Measurements from ENCODE around the gene PCDHA1. TPM values are rescaled to one million over a fixed set of nuclear protein-coding genes. Genes with fewer than 3 reads are reported as not detected.
A peak's percentile ranks its signal among the peaks of the same experiment; 100 is the strongest.
"Not testable (repeated sequence)": the region's sequence is repeated elsewhere in the genome, so short reads cannot be mapped to it uniquely, and the experiment has no call there.

Gene PCDHA1
- total RNA-seq, 2 experiments from 2014 or later, result not detected

DNA sequence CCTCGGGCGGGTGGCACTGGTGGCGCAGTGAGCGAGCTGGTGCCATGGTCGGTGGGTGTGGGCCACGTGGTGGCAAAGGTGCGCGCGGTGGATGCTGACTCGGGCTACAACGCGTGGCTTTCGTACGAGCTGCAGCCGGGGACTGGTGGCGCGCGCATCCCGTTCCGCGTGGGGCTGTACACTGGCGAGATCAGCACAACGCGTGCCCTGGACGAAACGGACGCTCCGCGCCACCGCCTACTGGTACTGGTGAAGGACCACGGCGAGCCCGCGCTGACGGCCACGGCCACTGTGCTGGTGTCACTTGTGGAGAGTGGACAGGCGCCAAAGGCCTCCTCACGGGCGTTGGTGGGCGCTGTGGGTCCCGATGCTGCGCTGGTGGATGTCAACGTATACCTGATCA, 22.9 kb downstream of the PCDHA1 start:
- ATAC-seq, result no peak
- Mint-ChIP-seq H3K4me3 (no peak overlapping the region), H3K4me1 (no peaks in the 10 kb centered on the region), H3K27ac (no peak overlapping the region), H3K27me3 (peaks cover 21% of the 10 kb centered on the region), H3K9me3 (ENCODE audit: low read depth) (peaks cover 15% of the 10 kb centered on the region), H3K36me3 (ENCODE audit: low read depth) (peaks cover 2% of the 10 kb centered on the region)
- POLR2A ChIA-PET, result no interaction called here
- DNase-seq, result no peak
- intact Hi-C loops (cut with DNase I, micrococcal nuclease), result no loop called here
- CTCF ChIA-PET, result no interaction called here

DNA sequence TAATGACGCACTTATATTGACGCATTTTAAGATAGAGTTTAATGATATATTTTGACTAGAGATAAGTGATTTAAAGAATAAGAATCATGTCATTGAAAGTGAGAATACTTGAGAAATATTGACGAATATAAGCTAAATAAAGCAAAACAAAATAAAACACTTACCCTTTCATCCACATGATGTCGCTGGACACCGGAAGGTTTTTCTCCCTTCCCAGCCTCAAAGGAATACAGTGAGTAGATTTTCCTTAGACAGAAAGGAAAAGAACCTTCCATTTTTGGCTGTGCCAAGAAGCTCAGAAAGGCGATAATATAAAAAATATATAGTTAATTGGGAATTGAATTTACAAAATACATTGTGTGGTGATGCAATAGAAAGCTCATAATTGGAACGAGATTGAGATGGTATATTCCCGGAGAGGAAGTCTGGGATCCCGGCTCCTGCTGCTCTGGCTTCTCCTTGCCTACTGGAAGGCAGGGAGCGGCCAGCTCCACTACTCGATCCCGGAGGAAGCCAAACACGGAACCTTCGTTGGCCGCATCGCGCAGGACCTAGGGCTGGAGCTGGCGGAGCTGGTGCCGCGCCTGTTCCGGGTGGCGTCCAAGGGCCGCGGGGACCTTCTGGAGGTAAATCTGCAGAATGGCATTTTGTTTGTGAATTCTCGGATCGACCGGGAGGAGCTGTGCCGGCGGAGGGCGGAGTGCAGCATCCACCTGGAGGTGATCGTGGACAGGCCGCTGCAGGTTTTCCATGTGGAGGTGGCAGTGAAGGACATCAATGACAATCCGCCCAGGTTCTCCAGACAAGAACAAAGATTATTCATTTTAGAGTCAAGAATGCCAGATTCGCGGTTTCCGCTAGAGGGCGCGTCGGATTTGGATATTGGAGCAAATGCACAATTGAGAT, 35.7 kb downstream of the PCDHA1 start, which contains the start of gene PCDHA5:
PCDHA5 (plus strand) TSS at position 239 of the 906 bp plus-strand sequence.
- Mint-ChIP-seq H3K36me3 (ENCODE audit: low read depth) (peaks cover 3% of the 10 kb centered on the region), H3K4me1 (no peaks in the 10 kb centered on the region), H3K27me3 (peaks cover 5% of the 10 kb centered on the region), H3K27ac (no peak within 1 kb of the TSS), H3K9me3 (ENCODE audit: low read depth) (peaks cover 5% of the 10 kb centered on the region), H3K4me3 (no peak within 1 kb of the TSS)
- ATAC-seq, result no peak
- peak; percentile 62 for DNase-seq
- intact Hi-C loops (cut with DNase I, micrococcal nuclease), result no loop called here
- CTCF ChIA-PET, result interaction anchor here (0.7 to 1.6 kb wide), 5 partner anchors 16 to 1911 kb away, joined by 3 to 6 read pairs (median 4); partner anchors contain the start of gene PCDHA1
- POLR2A ChIA-PET, result no interaction called here

DNA sequence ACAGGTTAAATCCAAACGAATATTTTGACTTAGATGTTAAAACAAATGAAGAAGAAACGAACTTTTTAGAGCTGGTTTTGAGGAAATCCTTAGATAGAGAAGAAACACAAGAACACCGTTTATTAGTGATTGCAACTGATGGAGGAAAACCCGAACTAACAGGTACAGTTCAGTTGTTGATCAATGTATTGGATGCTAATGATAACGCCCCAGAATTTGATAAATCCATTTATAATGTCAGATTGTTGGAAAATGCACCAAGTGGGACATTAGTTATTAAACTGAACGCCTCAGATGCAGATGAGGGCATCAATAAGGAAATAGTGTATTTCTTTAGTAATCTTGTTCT, 36.3 kb downstream of the PCDHA1 start:
- POLR2A ChIA-PET, result no interaction called here
- Mint-ChIP-seq H3K36me3 (ENCODE audit: low read depth) (peaks cover 3% of the 10 kb centered on the region), H3K27ac (no peak overlapping the region), H3K9me3 (ENCODE audit: low read depth) (peaks cover 8% of the 10 kb centered on the region), H3K4me1 (no peaks in the 10 kb centered on the region), H3K27me3 (peaks cover 9% of the 10 kb centered on the region), H3K4me3 (no peak overlapping the region)
- DNase-seq (no peak), ATAC-seq (no peak)
- CTCF ChIA-PET, result interaction anchor here (1.6 kb wide), 1 partner anchor 17 kb away, joined by 6 read pairs; no protein-coding TSS in a partner anchor
- intact Hi-C loops (cut with DNase I, micrococcal nuclease), result no loop called here

DNA sequence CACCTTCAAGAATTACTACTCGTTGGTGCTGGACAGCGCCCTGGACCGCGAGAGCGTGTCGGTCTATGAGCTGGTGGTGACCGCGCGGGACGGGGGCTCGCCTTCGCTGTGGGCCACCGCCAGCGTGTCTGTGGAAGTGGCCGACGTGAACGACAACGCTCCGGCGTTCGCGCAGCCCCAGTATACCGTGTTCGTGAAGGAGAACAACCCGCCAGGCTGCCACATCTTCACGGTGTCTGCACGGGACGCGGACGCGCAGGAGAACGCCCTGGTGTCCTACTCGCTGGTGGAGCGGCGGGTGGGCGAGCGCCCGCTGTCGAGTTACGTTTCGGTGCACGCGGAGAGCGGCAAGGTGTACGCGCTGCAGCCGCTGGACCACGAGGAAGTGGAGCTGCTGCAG, 37.0 kb downstream of the PCDHA1 start:
- intact Hi-C loops (cut with DNase I, micrococcal nuclease), result not testable (repeated sequence)

DNA sequence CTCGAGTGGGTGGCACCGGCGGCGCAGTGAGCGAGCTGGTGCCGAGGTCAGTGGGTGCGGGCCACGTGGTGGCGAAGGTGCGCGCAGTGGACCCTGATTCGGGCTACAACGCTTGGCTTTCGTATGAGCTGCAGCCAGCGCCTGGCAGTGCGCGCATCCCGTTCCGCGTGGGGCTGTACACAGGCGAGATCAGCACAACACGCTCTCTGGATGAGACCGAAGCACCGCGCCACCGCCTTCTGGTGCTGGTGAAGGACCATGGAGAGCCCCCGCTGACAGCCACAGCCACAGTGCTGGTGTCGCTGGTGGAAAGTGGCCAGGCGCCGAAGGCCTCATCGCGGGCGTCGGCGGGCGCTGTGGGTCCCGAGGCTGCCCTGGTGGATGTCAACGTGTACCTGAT, 37.5 kb downstream of the PCDHA1 start:
- Mint-ChIP-seq H3K4me1 (no peaks in the 10 kb centered on the region), H3K9me3 (ENCODE audit: low read depth) (peaks cover 11% of the 10 kb centered on the region), H3K4me3 (no peak overlapping the region), H3K36me3 (ENCODE audit: low read depth) (peaks cover 9% of the 10 kb centered on the region), H3K27me3 (peaks cover 16% of the 10 kb centered on the region), H3K27ac (no peak overlapping the region)
- DNase-seq, result no peak
- intact Hi-C loops (cut with DNase I, micrococcal nuclease), result no loop called here
- ChIA-PET POLR2A (no interaction called here), CTCF (no interaction called here)
- no peak for ATAC-seq

More for the DNA sequence above, 37.0 kb downstream of the PCDHA1 start:
- CTCF ChIA-PET; H3K4me3 Mint-ChIP-seq; H3K9me3 Mint-ChIP-seq (ENCODE audit: low read depth); H3K4me1 Mint-ChIP-seq; ATAC-seq; H3K36me3 Mint-ChIP-seq (ENCODE audit: low read depth); DNase-seq; H3K27ac Mint-ChIP-seq; POLR2A ChIA-PET: not testable (repeated sequence)
- H3K27me3 Mint-ChIP-seq, result peaks cover 14% of the 10 kb centered on the region

DNA sequence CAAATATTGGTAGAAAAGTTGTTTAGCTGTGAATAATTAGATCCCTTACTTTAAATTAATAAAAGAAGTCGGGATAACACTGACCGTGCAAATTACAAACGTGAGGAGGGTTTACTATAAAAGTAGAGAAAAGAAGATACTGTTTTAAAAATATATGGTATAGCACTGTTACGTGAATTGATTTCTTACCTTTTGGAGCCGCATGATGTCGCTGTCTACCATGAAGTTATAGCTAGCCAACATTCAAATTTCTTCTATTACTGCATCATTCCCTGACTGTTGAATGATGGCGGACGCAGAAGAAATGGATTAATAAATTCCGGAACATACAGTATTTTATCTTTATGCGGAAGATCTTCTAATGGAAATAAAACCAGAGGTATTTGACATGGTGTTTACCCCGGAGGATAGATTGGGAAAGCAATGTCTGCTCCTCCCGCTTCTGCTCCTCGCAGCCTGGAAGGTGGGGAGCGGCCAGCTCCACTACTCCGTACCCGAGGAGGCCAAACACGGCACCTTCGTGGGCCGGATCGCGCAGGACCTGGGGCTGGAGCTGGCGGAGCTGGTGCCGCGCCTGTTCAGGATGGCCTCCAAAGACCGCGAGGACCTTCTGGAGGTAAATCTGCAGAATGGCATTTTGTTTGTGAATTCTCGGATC, 41.9 kb downstream of the PCDHA1 start, which contains the start of gene PCDHA6:
PCDHA6 (plus strand) TSS at position 257 of the 658 bp plus-strand sequence; CDS start at position 389, 132 bp downstream.
- POLR2A ChIA-PET, result no interaction called here
- Mint-ChIP-seq H3K36me3 (ENCODE audit: low read depth) (peaks cover 13% of the 10 kb centered on the region), H3K9me3 (ENCODE audit: low read depth) (peaks cover 13% of the 10 kb centered on the region), H3K27me3 (peaks cover 25% of the 10 kb centered on the region), H3K27ac (no peak within 1 kb of the TSS), H3K4me1 (no peaks in the 10 kb centered on the region), H3K4me3 (no peak within 1 kb of the TSS)
- ATAC-seq, result no peak
- no peak for DNase-seq
- CTCF ChIA-PET, result interaction anchor here (2.4 kb wide), 1 partner anchor 13 kb away, joined by 9 read pairs; the partner anchor contains the start of gene PCDHA8
- intact Hi-C loops (cut with DNase I, micrococcal nuclease), result no loop called here

DNA sequence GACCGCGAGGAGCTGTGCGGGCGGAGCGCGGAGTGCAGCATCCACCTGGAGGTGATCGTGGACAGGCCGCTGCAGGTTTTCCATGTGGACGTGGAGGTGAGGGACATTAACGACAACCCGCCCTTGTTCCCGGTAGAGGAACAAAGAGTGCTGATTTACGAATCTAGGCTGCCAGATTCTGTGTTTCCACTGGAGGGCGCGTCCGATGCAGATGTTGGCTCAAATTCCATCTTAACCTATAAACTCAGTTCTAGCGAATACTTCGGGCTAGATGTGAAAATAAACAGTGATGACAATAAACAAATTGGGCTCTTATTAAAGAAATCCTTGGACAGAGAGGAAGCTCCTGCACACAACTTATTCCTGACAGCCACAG, 42.4 kb downstream of the PCDHA1 start:
- Mint-ChIP-seq H3K27me3 (peaks cover 29% of the 10 kb centered on the region), H3K36me3 (ENCODE audit: low read depth) (peaks cover 15% of the 10 kb centered on the region), H3K4me1 (no peaks in the 10 kb centered on the region), H3K27ac (no peak overlapping the region), H3K9me3 (ENCODE audit: low read depth) (peaks cover 15% of the 10 kb centered on the region), H3K4me3 (no peak overlapping the region)
- intact Hi-C loops (cut with DNase I, micrococcal nuclease), result no loop called here
- POLR2A ChIA-PET, result no interaction called here
- CTCF ChIA-PET, result interaction anchor here (2.4 kb wide), 1 partner anchor 13 kb away, joined by 9 read pairs; the partner anchor contains the start of gene PCDHA8
- ATAC-seq (no peak), DNase-seq (no peak)

DNA sequence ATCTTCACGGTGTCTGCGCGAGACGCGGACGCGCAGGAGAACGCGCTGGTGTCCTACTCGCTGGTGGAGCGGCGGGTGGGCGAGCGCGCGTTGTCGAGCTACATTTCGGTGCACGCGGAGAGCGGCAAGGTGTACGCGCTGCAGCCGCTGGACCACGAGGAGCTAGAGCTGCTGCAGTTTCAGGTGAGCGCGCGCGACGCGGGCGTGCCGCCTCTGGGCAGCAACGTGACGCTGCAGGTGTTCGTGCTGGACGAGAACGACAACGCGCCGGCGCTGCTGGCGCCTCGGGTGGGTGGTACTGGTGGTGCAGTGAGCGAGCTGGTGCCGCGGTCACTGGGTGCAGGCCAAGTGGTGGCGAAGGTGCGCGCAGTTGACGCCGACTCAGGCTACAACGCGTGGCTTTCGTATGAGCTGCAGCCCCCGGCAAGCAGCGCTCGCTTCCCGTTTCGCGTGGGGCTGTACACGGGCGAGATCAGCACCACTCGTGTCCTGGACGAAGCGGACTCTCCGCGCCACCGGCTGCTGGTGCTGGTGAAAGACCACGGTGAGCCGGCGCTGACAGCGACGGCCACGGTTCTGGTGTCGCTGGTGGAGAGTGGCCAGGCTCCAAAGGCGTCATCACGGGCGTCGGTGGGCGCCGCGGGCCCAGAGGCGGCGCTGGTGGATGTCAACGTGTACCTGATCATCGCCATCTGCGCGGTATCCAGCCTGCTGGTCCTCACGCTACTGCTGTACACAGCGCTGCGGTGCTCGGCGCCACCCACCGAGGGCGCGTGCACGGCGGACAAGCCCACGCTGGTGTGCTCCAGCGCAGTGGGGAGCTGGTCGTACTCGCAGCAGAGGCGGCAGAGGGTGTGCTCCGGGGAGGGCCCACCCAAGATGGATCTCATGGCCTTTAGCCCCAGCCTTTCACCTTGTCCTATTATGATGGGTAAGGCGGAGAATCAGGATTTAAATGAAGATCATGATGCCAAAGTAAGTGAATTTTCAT, 43.9 kb downstream of the PCDHA1 start:
- H3K27ac Mint-ChIP-seq, DNase-seq, CTCF ChIA-PET, ATAC-seq, H3K4me3 Mint-ChIP-seq, H3K4me1 Mint-ChIP-seq, POLR2A ChIA-PET: not testable (repeated sequence)
- intact Hi-C loops (cut with DNase I, micrococcal nuclease), result loop anchor here (5.0 to 10.0 kb wide), 5 partner anchors 38 to 405 kb away; partner anchors contain the start of genes PCDHA1 (in 1 of the 2), PCDHA13 (in 1 of the 2) and PCDHA2 (in 1 of the 2)
- Mint-ChIP-seq H3K9me3 (ENCODE audit: low read depth) (peaks cover 17% of the 10 kb centered on the region), H3K36me3 (ENCODE audit: low read depth) (peaks cover 21% of the 10 kb centered on the region), H3K27me3 (peaks cover 35% of the 10 kb centered on the region)

DNA sequence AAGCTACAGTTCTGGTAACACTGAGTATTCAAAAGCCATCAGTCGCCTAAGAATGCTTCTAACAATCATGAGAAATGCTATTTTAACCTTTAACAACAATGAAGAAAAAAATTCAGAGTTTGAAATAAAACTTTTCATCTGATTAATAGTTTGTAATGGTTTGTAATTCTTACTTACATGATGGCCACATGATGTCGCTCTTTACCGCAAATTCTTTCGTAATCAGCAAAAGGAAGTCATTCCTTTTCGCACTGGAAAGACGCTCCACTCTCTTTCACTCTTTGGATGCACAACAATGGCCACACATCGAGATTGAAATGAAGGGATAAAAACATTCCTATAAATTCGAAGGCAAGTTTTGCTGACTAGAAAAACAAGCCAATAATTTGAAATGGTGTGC, 48.1 kb downstream of the PCDHA1 start, which contains the start of gene PCDHA7:
PCDHA7 (plus strand) TSS at position 277 of the 400 bp plus-strand sequence; CDS start at position 392, 115 bp downstream.
- intact Hi-C loops (cut with DNase I, micrococcal nuclease), result loop anchor here (5.0 to 10.0 kb wide), 5 partner anchors 38 to 401 kb away; partner anchors contain the start of genes PCDHA1 (in 1 of the 2), PCDHA13 (in 1 of the 2) and PCDHA2 (in 1 of the 2)
- H3K4me1 Mint-ChIP-seq, result no peaks in the 10 kb centered on the region
- ChIA-PET CTCF (interaction anchor here (0.8 kb wide), 1 partner anchor 91 kb away, joined by 5 read pairs; no protein-coding TSS in a partner anchor), POLR2A (no interaction called here)
- no peak within 1 kb of the TSS for H3K27ac Mint-ChIP-seq
- ATAC-seq, result no peak
- H3K4me3 Mint-ChIP-seq, result no peak within 1 kb of the TSS
- DNase-seq, result no peak
- peaks cover 14% of the 10 kb centered on the region for H3K36me3 Mint-ChIP-seq (ENCODE audit: low read depth)
- H3K9me3 Mint-ChIP-seq (ENCODE audit: low read depth), result peaks cover 7% of the 10 kb centered on the region
- peaks cover 27% of the 10 kb centered on the region for H3K27me3 Mint-ChIP-seq

DNA sequence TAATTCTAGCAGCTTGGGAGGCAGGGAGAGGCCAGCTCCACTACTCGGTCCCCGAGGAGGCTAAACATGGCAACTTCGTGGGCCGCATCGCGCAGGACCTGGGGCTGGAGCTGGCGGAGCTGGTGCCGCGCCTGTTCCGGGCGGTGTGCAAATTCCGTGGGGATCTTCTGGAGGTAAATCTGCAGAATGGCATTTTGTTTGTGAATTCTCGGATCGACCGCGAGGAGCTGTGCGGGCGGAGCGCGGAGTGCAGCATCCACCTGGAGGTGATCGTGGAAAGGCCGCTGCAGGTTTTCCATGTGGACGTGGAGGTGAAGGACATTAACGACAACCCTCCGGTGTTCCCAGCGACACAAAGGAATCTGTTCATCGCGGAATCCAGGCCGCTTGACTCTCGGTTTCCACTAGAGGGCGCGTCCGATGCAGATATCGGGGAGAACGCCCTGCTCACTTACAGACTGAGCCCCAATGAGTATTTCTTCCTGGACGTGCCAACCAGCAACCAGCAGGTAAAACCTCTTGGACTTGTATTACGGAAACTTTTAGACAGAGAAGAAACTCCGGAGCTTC, 48.6 kb downstream of the PCDHA1 start:
- H3K9me3 Mint-ChIP-seq (ENCODE audit: low read depth); POLR2A ChIA-PET; H3K4me3 Mint-ChIP-seq; H3K4me1 Mint-ChIP-seq; DNase-seq; ATAC-seq; H3K27ac Mint-ChIP-seq: not testable (repeated sequence)
- peaks cover 13% of the 10 kb centered on the region for H3K36me3 Mint-ChIP-seq (ENCODE audit: low read depth)
- CTCF ChIA-PET, result interaction anchor here (0.8 kb wide), 1 partner anchor 92 kb away, joined by 5 read pairs; no protein-coding TSS in a partner anchor
- intact Hi-C loops (cut with DNase I, micrococcal nuclease), result loop anchor here (5.0 to 10.0 kb wide), 5 partner anchors 38 to 400 kb away; partner anchors contain the start of genes PCDHA1 (in 1 of the 2), PCDHA13 (in 1 of the 2) and PCDHA2 (in 1 of the 2)
- peaks cover 27% of the 10 kb centered on the region for H3K27me3 Mint-ChIP-seq

Data from activated CD4-positive, alpha-beta T cell treated with anti-CD3 and anti-CD28 coated beads for 36 hours (primary cell).